A673 (cell line): Measurements from ENCODE around the gene ASTN1.

Experiments used
- CTCF ChIP-seq: fragments of 300-800, 200-600 bp; sonication (generic); conservative IDR thresholded peaks from 2 replicates; pipeline ENCODE4 v1.5.1; 2017; ENCODE audit warnings: low read depth, mild to moderate bottlenecking, antibody characterized with exemption, low read length, moderate library complexity, mixed read lengths
- EZH2 ChIP-seq: fragments of 200-600 bp; sonication (generic); IDR thresholded peaks from 2 replicates; pipeline ENCODE4 v1.6.1; 2017; ENCODE audit warnings: borderline replicate concordance, low read depth, mild to moderate bottlenecking, mixed read lengths, antibody characterized with exemption, low read length; ENCODE audit not compliant: poor library complexity, severe bottlenecking

GRCh38 chr1:177106196-177106595 is 58.3 kb downstream of the ASTN1 start:
- no peak for TF ChIP-seq CTCF
- TF ChIP-seq EZH2: no peak
